ENCODE measurements around the gene ACOX1. TPM values are rescaled to one million over a fixed set of nuclear protein-coding genes. Genes with fewer than 3 reads are reported as not detected.

ACOX1 gene
- total RNA-seq, 1 experiment from 2014 or later: 50.2 TPM

GRCh38 chr17:75927286-75927922 lies 51.6 kb downstream of the ACOX1 start:
- POLR2A ChIA-PET: interaction anchor here (1.2 to 2.2 kb wide), 2 partner anchors 14 to 22 kb away, joined by 4 to 6 read pairs; partner anchors contain the start of gene FBF1
- Histone ChIP-seq H3K4me2 (ENCODE audit: low read length) (no peak overlapping the region), H4K20me1 (ENCODE audit: insufficient read depth) (no peaks in the 10 kb centered on the region), H3K4me3 (replicated peaks in 1 of 2; ENCODE audit: low read depth in 1 of 2, low read length in 2 of 2) (no peak overlapping the region), H3K4me1 (ENCODE audit: control insufficient read depth in 1 of 2, insufficient read depth in 2 of 2, low read length in 2 of 2) (peaks cover 0 to 8% of the 10 kb centered on the region in 2 experiments; a peak in 2 of 4 replicates), H3K27me3 (ENCODE audit: insufficient read depth, low read length) (no peaks in the 10 kb centered on the region), H2AFZ (ENCODE audit: low read depth, low read length, poor library complexity, severe bottlenecking) (no peak overlapping the region), H3K79me2 (ENCODE audit: insufficient read depth, low read length) (no peaks in the 10 kb centered on the region), H3K9ac (ENCODE audit: low read length) (no peak overlapping the region), H3K27ac (ENCODE audit: low read depth, low read length) (no peak overlapping the region), H3K36me3 (ENCODE audit: control insufficient read depth in 1 of 2, insufficient read depth in 2 of 2, low read length in 2 of 2) (no peaks in the 10 kb centered on the region), H3K9me2 (ENCODE audit: insufficient read depth) (no peaks in the 10 kb centered on the region), H3K9me3 (ENCODE audit: control insufficient read depth in 1 of 2, insufficient read depth in 1 of 2, low read depth in 1 of 2, low read length in 2 of 2) (no peaks in the 10 kb centered on the region)
- TF ChIP-seq CTCF (IDR thresholded peaks at IDR 0.05 in 2 of 3, conservative IDR thresholded peaks at IDR 0.05 in 1 of 3; ENCODE audit: borderline replicate concordance in 1 of 3, insufficient read depth in 1 of 3, low read depth in 2 of 3, low read length in 2 of 3) (peak; percentile 48 to 60 (median 50)), ZFX (IDR thresholded peaks at IDR 0.05) (no peak), ZNF274 (IDR thresholded peaks at IDR 0.05; ENCODE audit: low read depth, low read length) (no peak), POLR2A (IDR thresholded peaks at IDR 0.05; ENCODE audit: borderline replicate concordance, extremely low read depth, insufficient read depth, insufficient read length) (no peak), SIN3A (IDR thresholded peaks at IDR 0.05; ENCODE audit: low read depth) (no peak), EGR1 (IDR thresholded peaks at IDR 0.05; ENCODE audit: low read depth) (no peak), RAD21 (IDR thresholded peaks at IDR 0.05; ENCODE audit: low read depth) (peak; percentile 52; the same call in 1 of the 2 replicates), POLR2AphosphoS5 (IDR thresholded peaks at IDR 0.05; ENCODE audit: low read depth, low read length) (no peak), SRF (IDR thresholded peaks at IDR 0.05; ENCODE audit: low read depth) (no peak), TCF7L2 (IDR thresholded peaks at IDR 0.05; ENCODE audit: borderline replicate concordance, extremely low read depth, insufficient read depth, insufficient read length) (no peak), EZH2 (IDR thresholded peaks at IDR 0.05) (no peak), ELF1 (IDR thresholded peaks at IDR 0.05; ENCODE audit: borderline replicate concordance, low read depth) (no peak), EZH2phosphoT487 (IDR thresholded peaks at IDR 0.05; ENCODE audit: borderline replicate concordance) (no peak), REST (IDR thresholded peaks at IDR 0.05; ENCODE audit: low read depth) (no peak), MAX (IDR thresholded peaks at IDR 0.05) (no peak), JUND (IDR thresholded peaks at IDR 0.05) (no peak)
- intact Hi-C loops (cut with micrococcal nuclease): loop anchor here (1.0 kb wide), 1 partner anchor 22 kb away; no protein-coding TSS in a partner anchor
- ATAC-seq (peak; percentile 94), DNase-seq (ENCODE audit: low read depth, low spot score) (peak; percentile 46)
- TSS peak; percentile 37 for BruUV-seq (replicated peaks)
- CTCF ChIA-PET: interaction anchor here (0.6 to 2.2 kb wide), 11 partner anchors 10 to 162 kb away, joined by 3 to 18 read pairs (median 4); partner anchors contain the start of genes FBF1 and MRPL38
- RAD21 ChIA-PET (ENCODE audit: low non-redundant PET in 1 of 2, low total read pairs in 2 of 2, uncharacterized antibody in 2 of 2, unreplicated experiment in 2 of 2): interaction anchor here in 1 of 2 experiments (1.0 kb wide), 1 partner anchor 155 kb away, joined by 3 read pairs; no protein-coding TSS in a partner anchor

Data from HCT116 (cell line).